GM18909 (cell line): ENCODE data around the gene TRAPPC14.

Experiments
- ATAC-seq: cut with Tn5 transposase; IDR thresholded peaks from one replicate; pipeline ENCODE4 v1.9.1; 2021; ENCODE audit warnings: mild to moderate bottlenecking; ENCODE audit not compliant: unreplicated experiment, poor library complexity

TRAPPC14 gene

DNA sequence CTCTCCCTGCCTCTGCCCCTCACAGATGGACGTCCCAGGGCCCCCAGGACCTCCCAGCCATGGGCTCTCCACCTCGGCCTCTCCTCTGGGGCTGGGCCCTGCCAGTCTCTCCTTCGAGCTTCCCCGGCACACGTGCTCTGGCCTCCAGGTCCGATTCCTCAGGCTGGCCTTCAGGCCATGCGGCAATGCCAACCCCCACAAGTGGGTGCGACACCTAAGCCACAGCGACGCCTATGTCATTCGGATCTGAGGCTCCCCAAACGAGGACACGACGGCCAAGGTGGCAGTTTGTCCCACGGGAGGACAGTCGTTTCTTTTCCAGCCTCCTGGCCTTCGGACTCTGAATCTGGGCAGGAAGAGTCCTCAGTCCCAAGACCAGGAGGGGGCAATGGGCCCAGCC, 51.9 kb downstream of the TRAPPC14 start:
- no peak for ATAC-seq

DNA sequence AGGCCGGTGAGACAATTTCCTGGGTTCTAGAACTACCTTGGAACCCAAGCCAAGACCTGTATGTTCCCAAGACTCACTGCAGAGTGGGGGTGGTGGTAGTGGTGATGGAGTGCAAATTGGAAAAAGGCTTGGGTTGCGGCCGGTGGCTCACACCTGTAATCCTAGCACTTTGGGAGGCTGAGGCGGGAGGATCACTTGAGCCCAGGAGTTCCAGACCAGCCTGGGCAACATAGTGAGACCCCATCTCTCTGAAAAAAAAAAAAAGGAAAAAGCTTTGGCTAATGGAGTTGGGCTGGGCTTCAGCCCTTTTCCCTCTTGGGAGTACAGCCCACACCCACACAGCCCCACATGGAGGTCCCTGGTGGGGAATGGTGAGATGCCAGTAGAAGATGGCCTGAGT, 53.0 kb downstream of the TRAPPC14 start:
- no peak for ATAC-seq
